DMS 273 treated with DMSO at 0.1 percent for 48 hours (cell line): ENCODE data around the gene GMDS.

Experiments
- DNase-seq: peaks from one replicate; lab custom pipeline; 2025; lab: John Stamatoyannopoulos, UW

Gene GMDS

GRCh38 chr6:1832844-1833787 is 412.3 kb downstream of the GMDS start:
- no peak for DNase-seq

- no peak for DNase-seq
Measured at GRCh38 chr6:1832358-1832757, 413.0 kb downstream of the GMDS start.

GRCh38 chr6:1827984-1828793 is 417.2 kb downstream of the GMDS start:
- no peak for DNase-seq

- DNase-seq = no peak
Measured at GRCh38 chr6:1825926-1826325, 419.5 kb downstream of the GMDS start.

GRCh38 chr6:1825277-1825676 is 420.1 kb downstream of the GMDS start:
- no peak for DNase-seq

GRCh38 chr6:1821513-1822183 is 423.8 kb downstream of the GMDS start:
- DNase-seq = no peak

GRCh38 chr6:1821164-1821512 is 424.3 kb downstream of the GMDS start:
- DNase-seq = no peak

GRCh38 chr6:1820714-1821113 is 424.7 kb downstream of the GMDS start:
- no peak for DNase-seq

- no peak for DNase-seq
Measured at GRCh38 chr6:1820165-1820564, 425.2 kb downstream of the GMDS start.

GRCh38 chr6:1819007-1819406 is 426.4 kb downstream of the GMDS start:
- DNase-seq = no peak

- DNase-seq = no peak
Measured at GRCh38 chr6:1817033-1817761, 428.2 kb downstream of the GMDS start.

GRCh38 chr6:1815827-1816452 is 429.5 kb downstream of the GMDS start:
- no peak for DNase-seq

- DNase-seq = no peak
Measured at GRCh38 chr6:1814279-1814678, 431.1 kb downstream of the GMDS start.

GRCh38 chr6:1812487-1812886 is 432.9 kb downstream of the GMDS start:
- no peak for DNase-seq

GRCh38 chr6:1812034-1812433 is 433.4 kb downstream of the GMDS start:
- DNase-seq = no peak

GRCh38 chr6:1810880-1811279 is 434.5 kb downstream of the GMDS start:
- DNase-seq = no peak

GRCh38 chr6:1809291-1809988 is 436.0 kb downstream of the GMDS start:
- DNase-seq = no peak

GRCh38 chr6:1806935-1807334 is 438.5 kb downstream of the GMDS start:
- no peak for DNase-seq

- no peak for DNase-seq
Measured at GRCh38 chr6:1802491-1803395, 442.7 kb downstream of the GMDS start.

- DNase-seq = no peak
Measured at GRCh38 chr6:1801401-1801800, 444.0 kb downstream of the GMDS start.
